KMS-11 (cell line): ENCODE data around the gene AMELX.

Experiments used
- H2AFZ ChIP-seq: fragments of 200-600 bp; sonication (generic); 2 replicates; pipeline ENCODE4 v1.6.1; 2016; ENCODE audit warnings: antibody characterized with exemption, mixed run types, low read depth
- H3K27ac ChIP-seq: fragments of 200-600 bp; sonication (generic); 2 replicates; pipeline ENCODE4 v1.6.1; 2016; ENCODE audit warnings: mild to moderate bottlenecking, mixed run types
- H3K27me3 ChIP-seq: fragments of 200-600 bp; sonication (generic); 2 replicates; pipeline ENCODE4 v1.6.1; 2017; ENCODE audit warnings: mild to moderate bottlenecking, low read depth, mixed run types, moderate library complexity; ENCODE audit not compliant: insufficient read depth
- H3K36me3 ChIP-seq: fragments of 200-600 bp; sonication (generic); 2 replicates; pipeline ENCODE4 v1.6.1; 2017; ENCODE audit warnings: mild to moderate bottlenecking, mixed run types; ENCODE audit not compliant: insufficient read depth
- H3K4me1 ChIP-seq: fragments of 200-600 bp; sonication (generic); 2 replicates; pipeline ENCODE4 v1.6.1; 2016; ENCODE audit warnings: mild to moderate bottlenecking, low read depth, mixed run types; ENCODE audit not compliant: poor library complexity, severe bottlenecking
- H3K4me2 ChIP-seq: fragments of 200-600 bp; sonication (generic); 2 replicates; pipeline ENCODE4 v1.7.0; 2016; ENCODE audit warnings: mild to moderate bottlenecking, mixed run types
- H3K4me3 ChIP-seq: fragments of 200-600 bp; sonication (generic); IDR thresholded peaks from 2 replicates; pipeline ENCODE4 v1.6.1; 2017; ENCODE audit warnings: low read depth, low read length, mixed read lengths; ENCODE audit not compliant: insufficient read depth
- H3K79me2 ChIP-seq: fragments of 200-600 bp; sonication (generic); 2 replicates; pipeline ENCODE4 v1.6.1; 2016; ENCODE audit warnings: low read depth, mixed run types; ENCODE audit not compliant: insufficient read depth
- H3K9ac ChIP-seq: fragments of 200-600 bp; sonication (generic); 2 replicates; pipeline ENCODE4 v1.6.1; 2016; ENCODE audit warnings: mild to moderate bottlenecking, mixed run types
- H4K20me1 ChIP-seq: fragments of 200-600 bp; sonication (generic); 2 replicates; pipeline ENCODE4 v1.6.1; 2016; ENCODE audit warnings: mild to moderate bottlenecking, mixed run types; ENCODE audit not compliant: insufficient read depth
- TF ChIP-seq, protein P1 (sequence below): fragments of 200-600 bp; sonication (generic); conservative IDR thresholded peaks from 2 replicates; pipeline ENCODE4 v1.6.1; 2017; ENCODE audit warnings: low read depth, mild to moderate bottlenecking, antibody characterized with exemption, low read length, moderate library complexity, mixed read lengths

AMELX gene

DNA sequence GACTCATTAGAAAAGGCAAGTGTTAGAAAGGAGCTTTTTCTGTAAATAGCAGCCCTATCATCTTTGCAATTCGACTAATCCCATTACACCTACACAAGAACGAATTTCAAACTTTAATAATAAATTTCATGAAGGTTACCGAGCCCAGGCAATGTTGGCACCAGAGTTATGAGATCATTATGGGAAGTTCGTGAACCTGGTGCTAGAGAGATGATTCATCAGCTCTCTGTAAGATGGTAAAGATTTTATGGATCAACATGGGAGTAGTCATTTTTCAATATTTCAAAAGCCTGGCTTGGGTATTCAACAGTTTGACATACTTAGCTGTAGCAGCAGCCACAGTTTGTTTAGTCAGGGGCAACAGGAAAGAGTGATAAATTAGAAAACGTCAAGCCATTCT, 35.8 kb downstream of the AMELX start:
- no peaks in the 10 kb centered on the region for H4K20me1 ChIP-seq
- H3K36me3 ChIP-seq, result no peaks in the 10 kb centered on the region
- H3K4me2 ChIP-seq, result no peak overlapping the region
- H3K79me2 ChIP-seq, result no peaks in the 10 kb centered on the region
- no peaks in the 10 kb centered on the region for H3K27me3 ChIP-seq
- no peak overlapping the region for H3K4me3 ChIP-seq
- TF ChIP-seq, protein P1, sequence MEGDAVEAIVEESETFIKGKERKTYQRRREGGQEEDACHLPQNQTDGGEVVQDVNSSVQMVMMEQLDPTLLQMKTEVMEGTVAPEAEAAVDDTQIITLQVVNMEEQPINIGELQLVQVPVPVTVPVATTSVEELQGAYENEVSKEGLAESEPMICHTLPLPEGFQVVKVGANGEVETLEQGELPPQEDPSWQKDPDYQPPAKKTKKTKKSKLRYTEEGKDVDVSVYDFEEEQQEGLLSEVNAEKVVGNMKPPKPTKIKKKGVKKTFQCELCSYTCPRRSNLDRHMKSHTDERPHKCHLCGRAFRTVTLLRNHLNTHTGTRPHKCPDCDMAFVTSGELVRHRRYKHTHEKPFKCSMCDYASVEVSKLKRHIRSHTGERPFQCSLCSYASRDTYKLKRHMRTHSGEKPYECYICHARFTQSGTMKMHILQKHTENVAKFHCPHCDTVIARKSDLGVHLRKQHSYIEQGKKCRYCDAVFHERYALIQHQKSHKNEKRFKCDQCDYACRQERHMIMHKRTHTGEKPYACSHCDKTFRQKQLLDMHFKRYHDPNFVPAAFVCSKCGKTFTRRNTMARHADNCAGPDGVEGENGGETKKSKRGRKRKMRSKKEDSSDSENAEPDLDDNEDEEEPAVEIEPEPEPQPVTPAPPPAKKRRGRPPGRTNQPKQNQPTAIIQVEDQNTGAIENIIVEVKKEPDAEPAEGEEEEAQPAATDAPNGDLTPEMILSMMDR, result no peak
- H3K4me1 ChIP-seq, result peaks cover 2% of the 10 kb centered on the region
- H3K27ac ChIP-seq, result no peak overlapping the region
- H2AFZ ChIP-seq, result no peak overlapping the region
- H3K9ac ChIP-seq, result no peak overlapping the region

DNA sequence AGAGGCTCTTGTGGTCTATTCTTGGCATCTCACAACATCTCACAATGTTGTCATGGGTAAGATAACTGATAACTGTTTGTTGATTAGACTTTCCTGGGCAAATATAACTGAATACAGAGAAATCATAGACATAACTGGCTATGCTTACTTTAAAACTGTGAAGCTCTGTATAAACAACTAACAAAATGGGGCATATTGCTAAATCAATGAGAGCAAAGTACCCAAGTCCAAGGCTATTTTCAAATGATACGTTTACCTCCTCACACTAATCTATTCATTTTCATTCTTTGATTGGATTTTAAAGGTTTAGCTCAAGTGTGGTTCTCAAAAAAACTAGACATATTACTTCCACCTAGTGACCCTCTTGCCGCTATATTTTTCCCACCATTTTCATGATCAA, 38.6 kb downstream of the AMELX start:
- H3K4me3 ChIP-seq, result no peak overlapping the region
- H3K9ac ChIP-seq, result no peak overlapping the region
- no peak overlapping the region for H2AFZ ChIP-seq
- no peaks in the 10 kb centered on the region for H3K79me2 ChIP-seq
- H3K27ac ChIP-seq, result no peak overlapping the region
- no peaks in the 10 kb centered on the region for H4K20me1 ChIP-seq
- TF ChIP-seq, protein P1, result no peak
- no peak overlapping the region for H3K4me2 ChIP-seq
- no peaks in the 10 kb centered on the region for H3K36me3 ChIP-seq
- H3K27me3 ChIP-seq, result no peaks in the 10 kb centered on the region
- peaks cover 28% of the 10 kb centered on the region for H3K4me1 ChIP-seq

DNA sequence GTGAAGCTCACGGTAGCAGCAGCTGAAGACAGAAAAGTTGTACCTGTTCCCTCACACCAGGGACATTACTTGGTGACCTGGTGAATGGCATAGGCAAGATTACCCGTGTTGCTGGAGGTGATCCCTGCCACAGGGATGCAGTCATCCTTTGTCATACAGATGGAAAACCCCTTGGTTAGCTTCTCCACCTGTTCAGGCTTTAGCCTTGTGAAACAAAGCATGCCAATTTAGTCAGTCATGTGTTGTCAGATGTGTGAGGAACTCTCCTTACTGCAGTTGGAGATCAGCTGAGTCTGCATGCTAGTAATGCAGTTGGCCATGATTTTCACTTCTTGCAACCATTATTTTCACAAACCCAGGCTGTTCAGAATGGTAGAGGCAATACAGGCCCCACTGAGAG, 41.0 kb downstream of the AMELX start:
- TF ChIP-seq, protein P1, result no peak
- H3K36me3 ChIP-seq, result no peaks in the 10 kb centered on the region
- no peaks in the 10 kb centered on the region for H3K27me3 ChIP-seq
- peaks cover 42% of the 10 kb centered on the region for H3K4me1 ChIP-seq
- H3K4me3 ChIP-seq, result no peak overlapping the region
- H3K4me2 ChIP-seq, result no peak overlapping the region
- H3K9ac ChIP-seq, result no peak overlapping the region
- H4K20me1 ChIP-seq, result no peaks in the 10 kb centered on the region
- H3K27ac ChIP-seq, result no peak overlapping the region
- no peak overlapping the region for H2AFZ ChIP-seq
- H3K79me2 ChIP-seq, result no peaks in the 10 kb centered on the region

DNA sequence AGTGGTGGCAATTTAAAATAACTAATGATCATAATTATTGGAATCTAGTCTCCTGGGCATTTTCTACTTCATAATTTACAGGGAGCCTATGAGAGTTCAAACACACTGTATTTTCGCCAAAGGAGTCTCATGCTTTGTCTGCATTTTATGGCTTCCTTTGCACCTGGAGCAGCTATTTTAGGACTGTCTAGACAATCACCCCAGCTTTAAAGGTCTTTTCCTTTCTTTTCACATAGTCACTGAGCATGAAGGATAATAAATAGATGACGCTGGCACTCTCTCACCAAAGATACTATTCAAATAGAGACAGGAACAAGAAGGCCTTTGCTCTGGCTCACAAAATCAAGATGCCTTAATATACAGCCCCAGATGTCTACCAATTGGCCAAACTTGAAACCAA, 43.0 kb downstream of the AMELX start:
- Histone ChIP-seq H4K20me1 (no peaks in the 10 kb centered on the region), H3K4me3 (no peak overlapping the region), H3K9ac (no peak overlapping the region), H3K27ac (peak overlapping the region; percentile 29; the same call in 1 of the 2 replicates), H3K79me2 (no peaks in the 10 kb centered on the region), H3K27me3 (no peaks in the 10 kb centered on the region), H2AFZ (no peak overlapping the region), H3K36me3 (no peaks in the 10 kb centered on the region), H3K4me2 (peak overlapping the region; percentile 48; the same call in 1 of the 2 replicates), H3K4me1 (peaks cover 42% of the 10 kb centered on the region)
- TF ChIP-seq, protein P1, result no peak
